K562 (cell line): ENCODE data around the gene LANCL3. TPM values are rescaled to one million over a fixed set of nuclear protein-coding genes. Genes with fewer than 3 reads are reported as not detected.

Source experiments
- ATF7 ChIP-seq: fragments of 450-650 bp; IDR thresholded peaks from 2 replicates; pipeline ENCODE4 v1.7.1; 2014; ENCODE audit warnings: mild to moderate bottlenecking, moderate library complexity
- CBX1 ChIP-seq: sonication (generic); IDR thresholded peaks from 2 replicates; pipeline ENCODE4 v1.6.1; 2016; ENCODE audit warnings: antibody characterized with exemption, low read depth, mild to moderate bottlenecking
- CEBPG ChIP-seq, 3 experiments: fragments of 200-800 bp in 1 of 3; sonication (Bioruptor generic) in 1 of 3; sonication (generic) in 1 of 3; formaldehyde crosslinking in 1 of 3; IDR thresholded peaks in 2 of 3; conservative IDR thresholded peaks in 1 of 3; 2 replicates each; pipeline versions ENCODE4 v1.6.1 to v1.8.0; 2016 to 2022; ENCODE audit warnings: missing compliant biosample characterization in 2 of 3, missing genetic modification characterization in 2 of 3, mild to moderate bottlenecking in 1 of 3, missing genetic modification reagents in 1 of 3
- ELF2 ChIP-seq: fragments of 250-450 bp; sonication (Bioruptor Pico); IDR thresholded peaks from 2 replicates; pipeline ENCODE4 v1.5.0; 2021; ENCODE audit warnings: mild to moderate bottlenecking
- ESRRB ChIP-seq: fragments of 250-450 bp; sonication (Bioruptor Pico); IDR thresholded peaks from 2 replicates; pipeline ENCODE4 v1.5.0; 2020; ENCODE audit warnings: mild to moderate bottlenecking, moderate library complexity, borderline replicate concordance
- ETV5 ChIP-seq: sonication (generic); formaldehyde crosslinking; IDR thresholded peaks from 2 replicates; pipeline ENCODE4 v1.4.0; 2020; ENCODE audit warnings: low read depth, mild to moderate bottlenecking, missing genetic modification reagents
- FOSL1 ChIP-seq: fragments of 200-800 bp; sonication (Bioruptor generic); conservative IDR thresholded peaks from 2 replicates; pipeline ENCODE4 v1.6.1; 2016; ENCODE audit warnings: missing genetic modification characterization, missing compliant biosample characterization
- NR0B1 ChIP-seq: fragments of 450-650 bp; IDR thresholded peaks from one replicate; pipeline ENCODE4 v1.6.1; 2018; ENCODE audit warnings: mild to moderate bottlenecking, moderate library complexity; ENCODE audit not compliant: partially characterized antibody
- PHB ChIP-seq: fragments of 250-450 bp; sonication (Bioruptor Pico); IDR thresholded peaks from 2 replicates; pipeline ENCODE4 v1.5.0; 2021
- PHB2 ChIP-seq: fragments of 450-650 bp; IDR thresholded peaks from 2 replicates; pipeline ENCODE4 v1.6.1; 2017; ENCODE audit warnings: low read depth
- RAD51 ChIP-seq: fragments of 450-650 bp; IDR thresholded peaks from 2 replicates; pipeline ENCODE4 v1.7.1; 2016; ENCODE audit warnings: low read depth, mild to moderate bottlenecking, borderline replicate concordance
- RCOR1 ChIP-seq, 2 experiments: IDR thresholded peaks; 2 replicates each; pipeline ENCODE4 v1.6.1; 2012; ENCODE audit warnings: low read depth in 2 of 2, low read length in 2 of 2, borderline replicate concordance in 1 of 2, improper control_type of control experiment in 1 of 2
- SLC30A9 ChIP-seq: fragments of 250-450 bp; sonication (Bioruptor Pico); IDR thresholded peaks from 2 replicates; pipeline ENCODE4 v1.8.0; 2022; ENCODE audit warnings: mild to moderate bottlenecking, moderate library complexity
- SMARCB1 ChIP-seq: IDR thresholded peaks from 2 replicates; pipeline ENCODE4 v1.6.1; 2011; ENCODE audit warnings: improper control_type of control experiment, low read depth; ENCODE audit not compliant: insufficient read length
- ZFX ChIP-seq: sonication (generic); formaldehyde crosslinking; IDR thresholded peaks from 2 replicates; pipeline ENCODE4 v1.8.0; 2022; ENCODE audit warnings: mild to moderate bottlenecking, missing genetic modification reagents, moderate library complexity
- ZNF699 ChIP-seq: fragments of 250-450 bp; sonication (Bioruptor Pico); IDR thresholded peaks from 2 replicates; pipeline ENCODE4 v1.8.0; 2021; ENCODE audit warnings: mild to moderate bottlenecking, moderate library complexity; ENCODE audit not compliant: insufficient replicate concordance
- polyA plus RNA-seq, 8 experiments: library from polyadenylated mRNA; depleted of rRNA in 4 of 8; stranded (reverse) in 5 of 8; unstranded in 3 of 8; fragments of >200 nt; fragmentation: Nextera tagmentation in 2 of 8; fragmentation: Illumina TruSeq in 1 of 8; extraction: Ambion mirVana in 2 of 8; extraction: Trizol in 1 of 8; gene quantifications; 2 replicates each; pipeline versions ENCODE4 v1.2.1 to v1.2.3, GENCODE V29; 2011 to 2014; ENCODE audit warnings: inconsistent platforms in 1 of 8, missing spikeins in 1 of 8
- total RNA-seq, 7 experiments: library from RNA; depleted of rRNA in 6 of 7; stranded (reverse); fragments of >200 nt in 6 of 7; fragmentation: Illumina TruSeq in 2 of 7; extraction: Trizol in 2 of 7; gene quantifications; 2 replicates each; pipeline versions ENCODE4 v1.2.1 to v1.2.3, GENCODE V29; 2011 to 2021; ENCODE audit warnings: low replicate concordance in 1 of 7
- TF ChIP-seq, protein P1 (sequence below): fragments of 450-650 bp; conservative IDR thresholded peaks from 2 replicates; pipeline ENCODE4 v1.6.1; 2016; ENCODE audit warnings: missing genetic modification characterization, low read depth, mild to moderate bottlenecking, control low read depth, missing compliant biosample characterization
- TF ChIP-seq, protein P2 (sequence below), 3 experiments: fragments of 200-800 bp in 1 of 3; sonication (Bioruptor generic) in 1 of 3; sonication (generic) in 1 of 3; formaldehyde crosslinking in 1 of 3; IDR thresholded peaks; 2 replicates each; pipeline versions ENCODE4 v1.6.1 to v1.8.0; 2016 to 2022; ENCODE audit warnings: mild to moderate bottlenecking in 2 of 3, missing compliant biosample characterization in 2 of 3, missing genetic modification characterization in 2 of 3, missing genetic modification reagents in 1 of 3
- TF ChIP-seq, protein P3 (sequence below): IDR thresholded peaks from 2 replicates; pipeline ENCODE4 v1.6.1; 2014; ENCODE audit warnings: antibody characterized with exemption

LANCL3 gene
- total and polyA plus RNA-seq, 9 of the 15 experiments (the other 6 are each of a cell fraction or from before 2014, with no cell fraction given): 0.41 to 1.5 (median 0.58) TPM

GRCh38 chrX:37653397-37654085 is 82.1 kb downstream of the LANCL3 start (continued):
- TF ChIP-seq, protein P1, sequence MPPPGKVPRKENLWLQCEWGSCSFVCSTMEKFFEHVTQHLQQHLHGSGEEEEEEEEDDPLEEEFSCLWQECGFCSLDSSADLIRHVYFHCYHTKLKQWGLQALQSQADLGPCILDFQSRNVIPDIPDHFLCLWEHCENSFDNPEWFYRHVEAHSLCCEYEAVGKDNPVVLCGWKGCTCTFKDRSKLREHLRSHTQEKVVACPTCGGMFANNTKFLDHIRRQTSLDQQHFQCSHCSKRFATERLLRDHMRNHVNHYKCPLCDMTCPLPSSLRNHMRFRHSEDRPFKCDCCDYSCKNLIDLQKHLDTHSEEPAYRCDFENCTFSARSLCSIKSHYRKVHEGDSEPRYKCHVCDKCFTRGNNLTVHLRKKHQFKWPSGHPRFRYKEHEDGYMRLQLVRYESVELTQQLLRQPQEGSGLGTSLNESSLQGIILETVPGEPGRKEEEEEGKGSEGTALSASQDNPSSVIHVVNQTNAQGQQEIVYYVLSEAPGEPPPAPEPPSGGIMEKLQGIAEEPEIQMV (tag): no peak
- TF ChIP-seq, protein P2, sequence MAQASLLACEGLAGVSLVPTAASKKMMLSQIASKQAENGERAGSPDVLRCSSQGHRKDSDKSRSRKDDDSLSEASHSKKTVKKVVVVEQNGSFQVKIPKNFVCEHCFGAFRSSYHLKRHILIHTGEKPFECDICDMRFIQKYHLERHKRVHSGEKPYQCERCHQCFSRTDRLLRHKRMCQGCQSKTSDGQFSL (CRISPR knock-in tag; IDR thresholded peaks at IDR 0.05): no peak
- TF ChIP-seq, protein P2 (tag; IDR thresholded peaks at IDR 0.05): no peak
- TF ChIP-seq SLC30A9 (CRISPR knock-in tag): no peak
- no peak for TF ChIP-seq ZFX (CRISPR knock-in tag)
- TF ChIP-seq PHB: no peak
- TF ChIP-seq RCOR1 (IDR thresholded peaks at IDR 0.05; ENCODE audit: borderline replicate concordance in 1 of 2, low read depth in 2 of 2, low read length in 2 of 2): no peak
- peak; percentile 46; the same call in 1 of the 2 replicates for TF ChIP-seq ATF7
- TF ChIP-seq ELF2: no peak
- no peak for TF ChIP-seq CBX1
- TF ChIP-seq FOSL1 (tag): 0 out of 2 replicates have a peak, but pooled peaks have one; percentile 1
- TF ChIP-seq SMARCB1: no peak
- no peak for TF ChIP-seq ETV5 (CRISPR knock-in tag)
- TF ChIP-seq, protein P3, sequence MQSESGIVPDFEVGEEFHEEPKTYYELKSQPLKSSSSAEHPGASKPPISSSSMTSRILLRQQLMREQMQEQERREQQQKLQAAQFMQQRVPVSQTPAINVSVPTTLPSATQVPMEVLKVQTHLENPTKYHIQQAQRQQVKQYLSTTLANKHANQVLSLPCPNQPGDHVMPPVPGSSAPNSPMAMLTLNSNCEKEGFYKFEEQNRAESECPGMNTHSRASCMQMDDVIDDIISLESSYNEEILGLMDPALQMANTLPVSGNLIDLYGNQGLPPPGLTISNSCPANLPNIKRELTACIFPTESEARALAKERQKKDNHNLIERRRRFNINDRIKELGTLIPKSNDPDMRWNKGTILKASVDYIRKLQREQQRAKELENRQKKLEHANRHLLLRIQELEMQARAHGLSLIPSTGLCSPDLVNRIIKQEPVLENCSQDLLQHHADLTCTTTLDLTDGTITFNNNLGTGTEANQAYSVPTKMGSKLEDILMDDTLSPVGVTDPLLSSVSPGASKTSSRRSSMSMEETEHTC: no peak
- no peak for TF ChIP-seq PHB2
- TF ChIP-seq ZNF699 (CRISPR knock-in tag): no peak
- no peak for TF ChIP-seq RAD51
- TF ChIP-seq NR0B1: no peak
- TF ChIP-seq CEBPG (CRISPR knock-in tag; IDR thresholded peaks at IDR 0.05): no peak
- peak; percentile 62 to 78; a peak in 3 of 4 replicates for TF ChIP-seq CEBPG (tag; conservative IDR thresholded peaks at IDR 0.05 in 1 of 2, IDR thresholded peaks at IDR 0.05 in 1 of 2)
- no peak for TF ChIP-seq ESRRB
